Stimulated activated CD4-positive, alpha-beta T cell treated with anti-CD3 and anti-CD28 coated beads, TNF-alpha, amount 100 ng/mL, for 48 hours (primary cell): ENCODE measurements around the gene FZR1.
"Not testable (repeated sequence)": the region's sequence is repeated elsewhere in the genome, so short reads cannot be mapped to it uniquely, and the experiment has no call there.

Experiments
- DNase-seq, 3 donors: peaks; one replicate each; pipeline ENCODE4 v3.0.0-alpha.2; 2020; ENCODE audit warnings: low read depth in 3 of 3

The FZR1 gene

GRCh38 chr19:3494559-3494958, 11.6 kb upstream of the FZR1 start:
- DNase-seq: peak in 2 of 3 donors; percentile 47 to 63

- no peak for DNase-seq
These were observed 9.5 kb upstream of the FZR1 start for GRCh38 chr19:3496392-3497273.

- no peak for DNase-seq
These were observed 8.2 kb upstream of the FZR1 start for GRCh38 chr19:3497757-3498520.

GRCh38 chr19:3499738-3500428, 6.2 kb upstream of the FZR1 start:
- DNase-seq: no peak

- peak; percentile 90 to 96 (median 94) for DNase-seq
These were observed 5.5 kb upstream of the FZR1 start, which contains the start of gene DOHH for GRCh38 chr19:3500429-3501101. Gene DOHH (minus strand): TSS chr19:3500674. CDS start chr19:3496814, 3,860 bp downstream.

GRCh38 chr19:3501780-3502179, 4.3 kb upstream of the FZR1 start:
- no peak for DNase-seq

- DNase-seq: no peak
These were observed 3.0 kb upstream of the FZR1 start for GRCh38 chr19:3503036-3503572.

GRCh38 chr19:3504735-3505134, 1.4 kb upstream of the FZR1 start:
- DNase-seq: no peak

GRCh38 chr19:3506384-3507340, 551 bp downstream of the FZR1 start:
- no peak for DNase-seq

GRCh38 chr19:3507371-3508120, 1.4 kb downstream of the FZR1 start:
- peak in 1 of 3 donors; percentile 25 for DNase-seq

GRCh38 chr19:3508121-3508661, 2.1 kb downstream of the FZR1 start:
- DNase-seq: not testable (repeated sequence)

- no peak for DNase-seq
These were observed 2.8 kb downstream of the FZR1 start for GRCh38 chr19:3508771-3509535.

- DNase-seq: peak in 2 of 3 donors; percentile 39 to 45
These were observed 3.5 kb downstream of the FZR1 start for GRCh38 chr19:3509566-3509989.

GRCh38 chr19:3510727-3511126, 4.6 kb downstream of the FZR1 start:
- DNase-seq: no peak

- DNase-seq: no peak
These were observed 5.6 kb downstream of the FZR1 start for GRCh38 chr19:3511506-3512251.

GRCh38 chr19:3512562-3513228, 6.6 kb downstream of the FZR1 start:
- no peak for DNase-seq
